Measurements from ENCODE around the gene GFRAL.

GRCh38 chr6:55423933-55424332 lies 96.7 kb downstream of the GFRAL start:
- TF ChIP-seq ARNT (IDR thresholded peaks at IDR 0.05) (no peak), SUZ12 (IDR thresholded peaks at IDR 0.05) (no peak)

Measured in HEK293T (cell line).